ENCODE measurements around the gene PLXNB3. TPM values are rescaled to one million over a fixed set of nuclear protein-coding genes. Genes with fewer than 3 reads are reported as not detected.

Gene PLXNB3
- total RNA-seq, 1 experiment from 2014 or later = 41.4 TPM

GRCh38 chrX:153778181-153778580, 14.1 kb downstream of the PLXNB3 start:
- H2AFZ ChIP-seq = no peak overlapping the region

GRCh38 chrX:153778684-153779101, 14.6 kb downstream of the PLXNB3 start:
- H4K20me1 ChIP-seq (ENCODE audit: insufficient read depth) = no peaks in the 10 kb centered on the region
- no peak overlapping the region for H3K27ac ChIP-seq
- no TSS peak for BruUV-seq (replicated peaks)
- POLR2A ChIA-PET (ENCODE audit: unreplicated experiment) = no interaction called here
- H2AFZ ChIP-seq = no peak overlapping the region
- H3K36me3 ChIP-seq (ENCODE audit: low read depth) = no peaks in the 10 kb centered on the region
- no peaks in the 10 kb centered on the region for H3K9me3 ChIP-seq (ENCODE audit: insufficient read depth, low read depth)
- intact Hi-C loops (cut with micrococcal nuclease; ENCODE audit: unreplicated experiment) = no loop called here
- TF ChIP-seq EZH2 (IDR thresholded peaks at IDR 0.05; ENCODE audit: low read depth) = no peak
- TF ChIP-seq CTCF (conservative IDR thresholded peaks at IDR 0.05) = no peak
- no peaks in the 10 kb centered on the region for H3K9me2 ChIP-seq (ENCODE audit: insufficient read depth)
- no peak for DNase-seq
- H3K4me1 ChIP-seq (replicated peaks; ENCODE audit: insufficient read depth) = no peaks in the 10 kb centered on the region
- H3K4me2 ChIP-seq = no peak overlapping the region
- no peaks in the 10 kb centered on the region for H3K79me2 ChIP-seq (ENCODE audit: low read depth)
- CTCF ChIA-PET = no interaction called here
- H3K27me3 ChIP-seq (ENCODE audit: insufficient read depth, low read depth) = no peaks in the 10 kb centered on the region
- H3K4me3 ChIP-seq = no peak overlapping the region
- no peaks in the 10 kb centered on the region for H3F3A ChIP-seq (ENCODE audit: insufficient read depth, low read depth)

More at GRCh38 chrX:153778181-153778580, 14.1 kb downstream of the PLXNB3 start:
- Histone ChIP-seq H4K20me1 (ENCODE audit: insufficient read depth) (no peaks in the 10 kb centered on the region), H3K4me1 (replicated peaks; ENCODE audit: insufficient read depth) (no peaks in the 10 kb centered on the region), H3K9me3 (ENCODE audit: insufficient read depth, low read depth) (no peaks in the 10 kb centered on the region), H3K4me3 (no peak overlapping the region), H3K4me2 (no peak overlapping the region), H3K27me3 (ENCODE audit: insufficient read depth, low read depth) (no peaks in the 10 kb centered on the region), H3K79me2 (ENCODE audit: low read depth) (no peaks in the 10 kb centered on the region), H3K36me3 (ENCODE audit: low read depth) (no peaks in the 10 kb centered on the region), H3F3A (ENCODE audit: insufficient read depth, low read depth) (no peaks in the 10 kb centered on the region), H3K9me2 (ENCODE audit: insufficient read depth) (no peaks in the 10 kb centered on the region), H3K27ac (no peak overlapping the region)
- CTCF ChIA-PET = no interaction called here
- no peak for DNase-seq
- intact Hi-C loops (cut with micrococcal nuclease; ENCODE audit: unreplicated experiment) = no loop called here
- no peak for TF ChIP-seq EZH2 (IDR thresholded peaks at IDR 0.05; ENCODE audit: low read depth)
- no peak for TF ChIP-seq CTCF (conservative IDR thresholded peaks at IDR 0.05)
- BruUV-seq (replicated peaks) = no TSS peak
- POLR2A ChIA-PET (ENCODE audit: unreplicated experiment) = no interaction called here

GRCh38 chrX:153779891-153780677, 16.0 kb downstream of the PLXNB3 start:
- H3K27ac ChIP-seq = no peak overlapping the region
- no peak overlapping the region for H2AFZ ChIP-seq
- H3K36me3 ChIP-seq (ENCODE audit: low read depth) = no peaks in the 10 kb centered on the region
- H3K4me3 ChIP-seq = no peak overlapping the region
- BruUV-seq (replicated peaks) = no TSS peak
- no peaks in the 10 kb centered on the region for H4K20me1 ChIP-seq (ENCODE audit: insufficient read depth)
- no peak for DNase-seq
- H3K4me2 ChIP-seq = no peak overlapping the region
- ChIA-PET POLR2A (ENCODE audit: unreplicated experiment) (interaction anchor here (0.6 kb wide), 1 partner anchor 48 kb away, joined by 3 read pairs; no protein-coding TSS in a partner anchor), CTCF (interaction anchor here (0.7 kb wide), 1 partner anchor 486 kb away, joined by 3 read pairs; no protein-coding TSS in a partner anchor)
- no peaks in the 10 kb centered on the region for H3K27me3 ChIP-seq (ENCODE audit: insufficient read depth, low read depth)
- no peaks in the 10 kb centered on the region for H3K9me2 ChIP-seq (ENCODE audit: insufficient read depth)
- TF ChIP-seq EZH2 (IDR thresholded peaks at IDR 0.05; ENCODE audit: low read depth) (no peak), CTCF (conservative IDR thresholded peaks at IDR 0.05) (no peak)
- H3K4me1 ChIP-seq (replicated peaks; ENCODE audit: insufficient read depth) = no peaks in the 10 kb centered on the region
- intact Hi-C loops (cut with micrococcal nuclease; ENCODE audit: unreplicated experiment) = no loop called here
- no peaks in the 10 kb centered on the region for H3F3A ChIP-seq (ENCODE audit: insufficient read depth, low read depth)
- no peaks in the 10 kb centered on the region for H3K79me2 ChIP-seq (ENCODE audit: low read depth)
- H3K9me3 ChIP-seq (ENCODE audit: insufficient read depth, low read depth) = no peaks in the 10 kb centered on the region
